GM18507 (cell line): ENCODE data around the gene NR3C2.

ENCODE experiments used
- DNase-seq: peaks from one replicate; pipeline ENCODE4 v3.0.0; 2011; ENCODE audit warnings: low read depth; ENCODE audit not compliant: insufficient read length; ENCODE audit errors: extremely low spot score
- FAIRE-seq: peaks from 2 replicates; lab custom pipeline; 2011; peaks lifted over from hg19 to GRCh38; lab: Jason Lieb, UNC

Gene NR3C2

DNA sequence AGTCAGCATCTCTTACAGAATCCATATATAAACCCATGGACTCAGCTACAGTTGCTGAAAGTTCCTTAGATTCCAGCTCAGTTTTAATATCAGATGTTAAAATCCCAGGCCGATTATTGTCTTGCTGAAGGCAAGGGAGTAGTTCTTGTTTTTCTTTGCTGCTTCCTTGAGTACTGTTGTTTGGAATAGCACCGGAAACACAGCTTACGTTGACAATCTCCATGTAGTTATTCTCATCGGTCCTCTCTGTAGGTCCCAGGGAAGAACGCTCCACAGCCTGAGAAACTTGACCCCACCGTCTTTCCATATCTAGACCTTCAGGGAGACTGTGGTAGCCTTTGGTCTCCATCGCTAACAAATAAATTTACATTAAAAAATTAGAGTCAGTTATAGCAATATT is 5.7 kb downstream of the NR3C2 start:
- FAIRE-seq (no peak), DNase-seq (no peak)

DNA sequence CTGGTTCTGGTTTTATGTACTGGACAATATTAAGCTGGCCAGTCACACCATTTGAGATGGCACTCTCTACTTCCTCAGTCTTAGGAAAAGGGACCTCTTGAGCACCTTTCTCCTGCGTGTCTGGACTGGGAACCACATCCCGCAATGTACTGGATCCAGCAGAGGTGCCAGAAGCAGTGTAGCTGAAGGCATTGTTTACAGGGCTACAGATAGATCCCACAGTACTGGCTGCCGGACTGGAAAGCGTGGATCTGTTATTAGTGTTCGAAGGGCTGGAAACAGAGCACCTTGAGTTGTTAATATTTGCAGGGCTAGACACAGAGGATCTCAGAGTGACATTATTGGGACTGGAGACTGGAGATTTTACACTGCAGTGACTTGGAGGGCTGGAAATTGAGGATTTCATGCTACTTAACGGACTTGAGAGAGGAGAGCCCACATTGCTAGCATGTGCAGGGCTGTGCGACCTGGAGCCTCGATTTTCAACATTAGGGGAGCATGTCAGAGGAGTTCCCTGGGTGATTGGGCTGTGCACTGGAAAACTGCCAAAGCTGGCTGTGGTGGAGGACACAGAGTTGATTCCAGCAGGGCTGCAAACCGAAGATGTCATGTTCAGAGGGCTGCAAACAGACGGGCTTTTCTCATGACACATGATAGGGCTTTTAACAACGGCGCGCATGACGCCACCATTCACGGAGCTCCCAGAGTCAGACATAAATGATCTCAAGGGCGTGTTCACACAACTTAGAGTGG is 6.4 kb downstream of the NR3C2 start:
- FAIRE-seq (no peak), DNase-seq (no peak)

- FAIRE-seq (no peak), DNase-seq (no peak)
Observed at GRCh38 chr4:148434075-148434773, 8.0 kb downstream of the NR3C2 start.

- DNase-seq: no peak
- no peak for FAIRE-seq
Observed at GRCh38 chr4:148431401-148431800, 10.8 kb downstream of the NR3C2 start.

DNA sequence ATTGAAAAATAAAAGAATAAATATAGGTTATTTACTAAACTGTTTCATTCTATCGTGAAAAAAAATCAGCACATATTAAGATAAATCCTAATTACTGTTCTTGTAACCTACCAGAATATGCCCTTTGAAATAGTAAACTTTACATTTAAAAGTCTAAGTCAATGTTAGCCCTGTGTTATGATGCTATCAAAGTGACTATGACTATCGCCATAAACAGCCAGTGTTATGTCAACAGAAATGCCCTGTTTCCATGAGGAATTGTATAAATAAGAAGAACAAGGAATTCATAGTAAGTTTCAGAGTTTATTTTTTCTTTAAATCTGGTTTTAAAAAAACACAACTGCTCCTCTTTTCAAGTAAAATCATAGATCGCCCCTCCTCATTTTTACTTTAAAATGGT is 11.4 kb downstream of the NR3C2 start:
- no peak for FAIRE-seq

DNA sequence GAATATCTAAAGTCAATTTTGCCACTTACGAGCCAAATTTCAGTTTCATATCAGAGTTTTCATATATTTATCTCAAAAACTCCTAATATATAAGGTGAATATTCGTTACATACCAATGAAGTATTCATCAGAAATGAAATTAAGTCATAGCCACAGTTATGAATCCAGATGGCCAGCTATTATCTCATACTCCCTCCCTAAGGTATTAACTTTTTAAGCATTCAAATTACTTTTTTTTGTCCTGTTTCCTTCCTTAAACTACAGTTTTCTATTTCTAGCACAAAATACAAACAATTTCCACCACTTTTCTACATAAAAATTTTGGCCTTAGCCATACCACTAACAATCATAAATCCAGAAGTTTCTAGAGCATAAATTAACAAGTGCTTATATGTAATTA is 13.0 kb downstream of the NR3C2 start:
- DNase-seq (no peak), FAIRE-seq (no peak)

More for the DNA sequence above, 11.4 kb downstream of the NR3C2 start:
- no peak for DNase-seq

GRCh38 chr4:148426643-148427042 is 15.6 kb downstream of the NR3C2 start:
- FAIRE-seq: no peak
- DNase-seq: no peak

DNA sequence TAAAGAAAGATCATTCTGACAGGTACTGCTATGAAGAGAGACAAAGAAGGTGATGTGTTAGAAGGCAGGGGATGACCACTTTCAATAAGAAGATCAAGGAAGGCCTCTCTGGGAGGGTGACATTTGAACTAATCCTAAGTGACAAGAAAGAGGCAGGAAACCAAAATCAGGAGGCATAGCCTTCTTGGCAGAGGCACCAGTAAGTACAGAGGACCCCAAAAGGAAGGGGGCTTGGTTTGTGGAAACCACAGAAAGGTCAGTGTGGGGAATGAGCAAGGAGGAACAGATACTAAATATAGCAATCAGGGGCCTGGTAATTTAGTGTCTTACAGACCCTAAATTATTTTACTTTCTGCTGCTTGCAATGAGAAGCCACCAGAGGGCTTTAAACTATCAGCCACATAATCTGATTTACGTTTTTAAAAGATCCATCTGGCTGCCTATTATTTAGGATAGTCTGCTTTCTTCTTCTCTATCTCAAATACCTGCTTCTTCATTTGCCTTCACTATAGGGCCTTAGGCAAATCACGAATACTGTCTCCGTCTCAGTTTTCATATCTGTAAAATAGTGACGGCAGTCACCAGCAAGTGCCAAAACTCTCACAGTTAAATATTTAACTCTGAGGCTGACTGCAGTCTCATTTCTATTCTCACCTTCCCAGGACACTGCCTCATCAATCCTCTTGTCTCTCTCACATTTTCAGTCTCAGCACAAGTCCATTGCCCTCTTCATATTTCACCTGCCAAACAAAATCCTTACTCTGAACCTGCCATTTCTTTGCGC is 16.7 kb downstream of the NR3C2 start:
- FAIRE-seq (peak; percentile 71), DNase-seq (no peak)

DNA sequence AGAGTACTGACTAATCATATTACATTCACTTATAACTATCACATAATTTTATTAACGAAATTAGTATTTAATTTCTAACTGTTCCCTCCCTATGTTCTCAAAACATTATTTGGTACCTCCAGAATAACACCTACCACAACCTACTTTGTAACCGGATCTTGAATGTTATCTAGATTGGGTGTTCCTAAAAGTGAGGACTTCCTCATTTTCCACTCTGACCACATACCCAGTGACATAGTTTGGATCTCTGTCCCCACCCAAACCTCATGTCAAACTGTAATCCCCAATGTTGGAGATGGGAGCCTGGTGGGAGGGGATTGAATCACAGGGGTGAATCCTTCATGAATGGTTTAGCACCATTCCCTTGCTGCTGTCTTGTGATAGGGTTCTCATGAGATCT is 21.8 kb downstream of the NR3C2 start:
- DNase-seq (no peak), FAIRE-seq (no peak)

- no peak for FAIRE-seq
Observed at GRCh38 chr4:148415500-148415899, 26.7 kb downstream of the NR3C2 start.

DNA sequence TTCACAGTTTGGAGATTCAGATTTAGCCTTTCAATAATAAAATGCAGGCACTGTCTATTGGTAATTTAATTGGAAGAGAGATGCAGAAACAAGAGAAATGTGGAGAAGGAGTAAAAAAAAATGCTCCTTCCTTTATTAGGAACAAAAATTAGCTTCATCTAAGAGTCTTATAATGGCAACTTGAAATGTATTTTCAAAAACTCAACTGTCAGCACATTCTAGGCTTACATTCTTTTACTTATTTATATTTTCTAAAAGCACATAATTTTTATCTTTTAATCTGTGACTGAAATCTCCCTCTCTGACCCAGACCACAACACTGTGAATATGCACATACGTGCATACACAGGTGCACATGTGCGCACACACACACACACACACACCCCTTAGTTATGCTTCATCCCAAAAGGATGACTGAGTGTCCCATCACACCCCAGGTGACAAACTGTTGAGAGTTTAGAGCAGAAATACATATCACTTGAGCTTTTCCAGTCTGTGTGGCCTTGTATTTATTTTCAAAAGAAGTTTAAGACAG is 29.7 kb downstream of the NR3C2 start:
- no peak for FAIRE-seq

More at GRCh38 chr4:148415500-148415899, 26.7 kb downstream of the NR3C2 start:
- no peak for DNase-seq

DNA sequence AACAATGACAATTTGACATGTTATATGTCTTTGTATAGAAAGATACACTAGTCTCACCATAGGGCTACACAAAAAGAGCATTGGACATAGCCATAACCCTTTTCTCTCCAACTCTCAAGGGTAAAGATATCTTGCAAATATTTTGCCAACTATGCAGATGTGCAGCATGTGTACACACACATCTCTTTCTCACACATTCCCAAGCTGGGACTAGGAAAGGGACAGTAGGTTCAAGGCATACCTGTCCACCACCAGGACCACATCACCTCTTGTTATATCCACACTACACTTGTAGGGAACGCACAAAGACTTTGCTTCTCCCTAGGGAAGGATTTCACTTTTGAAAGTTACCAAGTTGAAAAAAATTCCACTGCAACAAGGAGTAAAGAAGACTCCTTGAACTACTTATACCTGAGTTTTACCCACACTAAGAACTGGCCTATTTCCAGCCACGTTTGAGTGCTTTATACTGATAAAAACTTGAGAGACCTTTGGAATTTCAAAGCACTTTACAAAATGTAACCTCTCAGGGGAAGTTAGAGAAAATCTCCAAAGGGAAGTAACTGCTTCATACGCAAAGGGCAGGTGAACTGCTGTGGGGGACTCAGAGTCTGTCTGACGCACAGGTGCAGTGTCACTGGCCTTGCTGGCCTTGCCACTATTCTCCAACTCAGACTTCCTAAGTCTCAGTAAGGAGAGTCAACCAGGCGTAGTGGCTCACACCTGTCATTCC is 36.9 kb downstream of the NR3C2 start:
- DNase-seq (no peak), FAIRE-seq (no peak)

More for the DNA sequence above, 29.7 kb downstream of the NR3C2 start:
- DNase-seq: no peak

- DNase-seq (no peak), FAIRE-seq (no peak)
Observed at GRCh38 chr4:148398988-148399387, 43.2 kb downstream of the NR3C2 start.

- DNase-seq (no peak), FAIRE-seq (no peak)
Observed at GRCh38 chr4:148397771-148398170, 44.4 kb downstream of the NR3C2 start.

DNA sequence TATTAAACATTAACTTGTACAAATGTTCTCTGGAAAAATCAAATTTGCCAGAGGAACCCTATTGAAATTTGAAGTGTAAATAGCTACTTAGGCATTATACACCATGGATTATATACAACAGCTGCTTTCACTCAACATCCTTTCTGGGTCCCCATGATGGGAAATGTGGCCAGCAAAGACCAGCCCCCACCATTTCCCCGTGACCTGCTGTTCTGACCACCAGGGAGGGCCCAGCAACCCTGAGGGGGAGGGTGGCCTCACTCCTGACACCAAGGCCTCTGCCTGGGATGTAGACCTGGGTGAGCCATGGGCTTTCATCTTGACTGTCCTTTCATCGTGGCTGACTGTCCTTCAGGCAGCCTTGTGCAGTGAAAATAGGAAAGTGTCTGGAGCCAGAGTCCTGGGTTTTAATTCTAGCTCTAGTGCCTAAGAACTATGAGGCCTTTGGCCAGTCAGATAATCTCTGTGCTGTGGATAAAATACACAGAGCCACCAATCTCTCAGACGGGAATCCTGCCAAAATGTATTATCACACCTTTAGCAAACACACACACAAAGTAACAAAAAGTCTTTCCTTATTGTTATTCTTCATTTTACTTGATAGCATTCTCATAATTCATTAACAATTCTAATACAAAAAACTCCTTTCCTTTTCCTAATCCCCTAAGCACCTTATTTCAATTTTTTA is 45.1 kb downstream of the NR3C2 start:
- DNase-seq: no peak
- FAIRE-seq: no peak

GRCh38 chr4:148395771-148396170 is 46.4 kb downstream of the NR3C2 start:
- no peak for DNase-seq
- FAIRE-seq: no peak

- no peak for FAIRE-seq
Observed at GRCh38 chr4:148391056-148391455, 51.2 kb downstream of the NR3C2 start.

DNA sequence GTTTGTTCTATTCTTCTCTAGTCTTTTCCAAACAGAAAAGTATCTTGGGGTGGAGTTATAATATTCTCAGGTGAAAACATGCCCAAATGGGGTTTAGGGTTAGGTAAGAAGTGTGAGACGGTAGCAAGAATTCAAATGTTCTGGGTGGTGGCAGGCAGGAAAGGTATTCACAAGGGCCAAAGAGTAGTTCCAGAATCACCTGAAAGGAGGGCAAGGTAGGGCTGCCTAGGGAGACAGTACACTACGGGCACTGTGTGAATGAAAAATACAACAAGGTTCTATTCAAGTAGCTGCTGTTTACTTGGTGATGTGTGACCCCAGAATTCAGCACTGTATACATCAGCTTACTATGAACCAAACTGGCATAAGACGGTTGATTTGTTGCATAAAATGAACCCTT is 51.9 kb downstream of the NR3C2 start:
- FAIRE-seq: no peak

More at GRCh38 chr4:148391056-148391455, 51.2 kb downstream of the NR3C2 start:
- no peak for DNase-seq

GRCh38 chr4:148380291-148380690 is 61.9 kb downstream of the NR3C2 start:
- FAIRE-seq (no peak), DNase-seq (no peak)

More for the DNA sequence above, 51.9 kb downstream of the NR3C2 start:
- no peak for DNase-seq
